RCC 7860 (cell line): ENCODE data around the gene SAG.

Source experiments
- DNase-seq: peaks from one replicate; pipeline ENCODE4 v3.0.0-alpha.2; 2015; ENCODE audit warnings: low spot score
- FAIRE-seq: peaks from 2 replicates; lab custom pipeline; 2012; peaks lifted over from hg19 to GRCh38; lab: Jason Lieb, UNC

SAG gene

DNA sequence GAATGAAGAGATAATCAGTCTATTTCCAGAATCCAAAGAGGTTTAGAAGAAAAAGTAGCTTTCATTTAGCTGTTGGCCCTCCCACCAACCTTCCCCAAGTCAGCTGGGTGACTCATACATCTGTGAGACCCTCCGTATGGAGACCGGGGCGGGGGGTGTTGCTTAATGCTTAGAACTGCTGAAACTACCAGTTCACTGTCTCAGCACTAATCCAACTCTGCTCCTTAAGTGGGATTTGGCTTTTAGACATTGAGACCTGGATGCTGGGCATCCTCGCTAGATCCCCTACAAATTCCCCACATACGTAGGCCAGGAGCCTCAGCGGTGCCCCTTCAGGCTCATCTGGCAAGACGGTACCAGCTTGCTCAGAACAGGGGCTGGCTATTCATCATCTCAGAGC lies at the start of gene SAG:
TSS of gene SAG (plus strand) at position 252 of the 400 bp plus-strand sequence. CDS start 1,374 bp downstream, outside the sequence.
- no peak for FAIRE-seq

GRCh38 chr2:233258211-233258610 lies 49.4 kb upstream of the SAG start:
- no peak for FAIRE-seq
- DNase-seq, result no peak

More for the DNA sequence above, at the start of gene SAG:
- DNase-seq, result no peak

GRCh38 chr2:233259730-233260129 lies 47.9 kb upstream of the SAG start:
- no peak for FAIRE-seq
- no peak for DNase-seq

DNA sequence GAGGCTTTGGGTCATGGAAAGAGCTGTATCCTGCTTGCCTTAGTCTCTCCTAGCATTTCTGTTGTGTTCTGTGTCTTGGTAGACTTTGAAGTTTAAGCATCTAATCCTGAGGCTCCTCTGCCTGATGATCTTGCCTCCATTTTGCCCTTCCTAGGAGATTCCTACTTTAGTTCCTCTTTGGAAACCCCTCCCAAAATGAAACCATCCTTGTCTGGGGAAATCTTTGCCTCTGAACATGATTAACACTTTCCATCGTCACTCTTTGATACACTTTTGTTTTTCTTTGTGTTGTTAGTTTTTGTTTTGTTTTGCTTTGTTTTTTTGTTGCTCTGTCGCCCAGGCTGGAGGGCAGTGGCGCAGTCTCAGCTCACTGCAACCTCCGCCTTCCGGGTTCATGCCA lies 47.0 kb upstream of the SAG start:
- FAIRE-seq, result no peak
- DNase-seq, result no peak

DNA sequence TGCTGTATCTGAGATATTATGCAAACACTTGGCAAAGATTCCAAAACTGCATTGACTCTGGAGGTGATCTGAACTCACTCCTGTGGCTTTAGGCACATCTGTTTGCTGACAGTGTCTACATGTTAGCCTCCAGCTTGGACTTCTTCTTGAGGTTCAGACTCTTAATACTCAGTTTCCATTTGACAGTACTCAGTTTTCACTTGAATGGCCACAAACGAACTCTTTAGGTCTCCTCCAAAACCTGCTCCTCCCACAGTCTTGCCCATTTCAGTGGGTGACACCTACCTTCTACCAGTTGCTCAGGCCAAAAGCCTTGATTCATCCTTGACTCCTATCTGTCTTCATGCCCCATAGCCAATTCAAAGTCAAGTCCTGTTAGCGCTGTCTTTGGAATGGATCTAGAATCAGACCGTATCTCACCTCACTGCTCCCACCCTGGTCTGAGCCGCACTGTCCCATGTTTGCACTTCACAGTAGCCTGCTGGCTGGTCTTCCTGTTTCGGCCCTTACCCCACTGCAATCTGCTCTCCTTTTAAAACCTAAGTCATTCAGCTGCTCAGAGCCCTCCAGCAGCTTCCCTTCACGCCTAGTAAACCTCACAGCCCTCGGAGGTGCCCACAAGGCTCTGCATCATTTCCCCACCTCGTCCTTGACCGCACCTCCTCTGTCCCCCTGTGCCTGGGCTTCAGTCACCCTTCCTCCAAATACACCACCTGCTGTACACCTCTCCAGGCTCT lies 45.6 kb upstream of the SAG start:
- FAIRE-seq (no peak), DNase-seq (no peak)

- FAIRE-seq (no peak), DNase-seq (no peak)
Measured at GRCh38 chr2:233262562-233262961, 45.1 kb upstream of the SAG start.

DNA sequence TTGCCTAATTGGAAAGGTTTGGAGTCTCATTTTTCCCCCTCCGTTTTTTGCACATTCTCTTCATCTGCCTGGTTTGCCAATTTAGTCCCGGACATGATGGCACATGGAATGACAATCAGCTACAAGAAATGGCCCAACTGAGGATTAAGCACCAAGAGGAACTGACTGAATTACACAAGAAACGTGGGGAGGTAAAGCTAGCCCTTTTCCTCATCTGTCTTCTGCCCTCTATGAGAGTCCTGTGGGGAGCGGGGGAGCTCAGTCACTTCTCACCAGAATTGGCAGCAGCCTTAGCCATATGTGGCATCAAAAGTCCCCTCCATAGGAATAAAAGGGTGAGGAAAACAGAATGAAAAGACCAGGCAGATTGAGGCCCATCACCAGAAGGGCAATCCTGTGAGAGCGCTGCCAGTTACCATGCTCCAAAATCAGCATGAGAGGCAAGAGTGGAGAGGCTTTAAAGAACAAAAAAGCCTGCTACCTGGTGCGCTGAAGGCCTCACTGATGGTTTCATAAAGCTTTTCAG lies 44.5 kb upstream of the SAG start:
- no peak for DNase-seq
- no peak for FAIRE-seq

GRCh38 chr2:233264667-233265066 lies 42.9 kb upstream of the SAG start:
- no peak for DNase-seq
- no peak for FAIRE-seq

- FAIRE-seq, result peak; percentile 97
- peak; percentile 94 for DNase-seq
Measured at GRCh38 chr2:233265899-233266431, 41.7 kb upstream of the SAG start.

DNA sequence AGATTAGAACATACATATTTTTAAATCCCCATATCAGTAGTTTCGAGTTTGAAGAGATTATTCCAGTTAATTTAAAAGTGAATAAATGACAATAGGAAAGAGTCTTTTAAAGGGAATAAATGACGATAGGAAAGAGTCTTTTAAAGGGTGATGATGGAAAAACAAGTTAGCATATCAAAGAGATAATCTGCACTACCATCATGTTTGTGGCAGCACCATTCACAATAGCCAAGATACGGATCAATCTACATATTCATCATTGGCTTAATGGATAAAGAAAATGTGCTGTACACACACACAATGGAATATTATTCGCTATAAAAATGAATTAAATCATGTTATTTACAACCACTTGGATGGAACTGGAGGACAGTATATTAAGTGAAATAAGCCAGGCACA lies 41.1 kb upstream of the SAG start:
- no peak for DNase-seq
- no peak for FAIRE-seq

- FAIRE-seq (no peak), DNase-seq (no peak)
Measured at GRCh38 chr2:233267516-233268245, 39.9 kb upstream of the SAG start.

GRCh38 chr2:233270366-233270765 lies 37.2 kb upstream of the SAG start:
- FAIRE-seq (no peak), DNase-seq (no peak)

- DNase-seq, result no peak
- no peak for FAIRE-seq
Measured at GRCh38 chr2:233270951-233271350, 36.7 kb upstream of the SAG start.

DNA sequence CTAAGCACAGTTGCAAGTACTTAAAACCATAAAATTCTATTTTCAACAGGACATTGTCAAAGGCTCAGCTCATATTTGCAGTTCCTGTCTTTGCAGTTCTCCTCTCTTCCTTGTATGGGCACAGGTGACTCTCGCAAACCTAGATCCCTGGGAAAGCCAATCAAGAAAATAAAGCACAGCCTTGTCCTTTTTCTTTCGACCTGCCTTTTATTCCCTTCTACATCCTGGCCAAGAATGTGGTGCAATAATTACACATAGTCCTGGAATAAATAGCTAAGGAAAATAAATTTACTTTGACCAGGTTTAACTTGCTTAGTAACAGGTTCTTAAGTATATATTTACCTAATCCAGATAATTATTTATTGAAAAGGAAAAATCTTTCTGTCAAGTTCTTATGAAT lies 35.9 kb upstream of the SAG start:
- FAIRE-seq, result no peak
- no peak for DNase-seq

GRCh38 chr2:233273120-233273519 lies 34.5 kb upstream of the SAG start:
- DNase-seq, result no peak
- FAIRE-seq, result no peak

DNA sequence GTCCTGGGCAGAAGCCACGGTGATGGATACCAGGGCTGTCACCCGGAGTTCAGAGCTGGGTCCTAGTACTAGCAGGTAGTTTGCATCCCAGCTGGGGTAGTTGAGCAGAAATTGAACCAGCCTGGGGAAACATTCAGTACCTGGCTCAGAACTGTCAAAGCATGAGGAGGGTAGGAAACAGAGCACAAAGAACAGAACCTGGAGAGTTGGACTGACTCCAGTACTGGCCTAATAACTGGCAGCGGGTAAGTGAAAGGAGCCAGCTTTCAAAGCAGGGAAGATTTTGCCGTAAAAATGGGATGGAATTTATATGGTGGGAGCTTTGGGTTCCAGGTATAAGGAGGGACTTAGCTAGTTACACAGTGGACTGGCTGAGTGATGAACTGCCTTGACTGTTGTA lies 32.4 kb upstream of the SAG start:
- DNase-seq (no peak), FAIRE-seq (no peak)

GRCh38 chr2:233278921-233279320 lies 28.7 kb upstream of the SAG start:
- DNase-seq (no peak), FAIRE-seq (no peak)

DNA sequence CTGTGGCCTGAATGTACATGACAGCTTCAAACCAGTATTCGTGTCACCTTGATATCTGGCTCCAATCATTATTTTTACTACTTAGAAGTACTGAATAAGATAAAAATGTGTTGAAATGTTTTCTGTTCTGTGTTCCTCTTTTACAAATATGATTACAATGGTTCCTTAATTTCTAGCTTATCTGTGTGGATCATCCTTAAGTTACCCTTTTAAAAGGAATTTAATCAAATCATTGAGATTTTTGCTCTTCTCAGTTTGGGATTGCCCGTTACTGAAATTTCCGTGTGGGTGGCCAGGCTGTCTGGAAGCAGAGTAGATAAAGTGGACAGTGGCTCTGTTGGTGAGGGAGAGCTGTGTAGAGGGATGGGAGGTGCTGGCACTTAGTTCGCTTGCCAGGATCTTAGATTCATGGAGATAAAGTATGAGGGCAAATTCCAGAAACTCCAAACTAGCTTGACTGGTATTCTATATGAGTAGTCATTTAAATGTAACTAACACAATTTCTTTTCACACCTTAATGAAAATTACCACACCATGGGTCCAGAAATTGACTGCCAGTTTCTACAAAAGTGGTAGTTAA lies 27.4 kb upstream of the SAG start:
- FAIRE-seq, result no peak
- DNase-seq, result no peak

DNA sequence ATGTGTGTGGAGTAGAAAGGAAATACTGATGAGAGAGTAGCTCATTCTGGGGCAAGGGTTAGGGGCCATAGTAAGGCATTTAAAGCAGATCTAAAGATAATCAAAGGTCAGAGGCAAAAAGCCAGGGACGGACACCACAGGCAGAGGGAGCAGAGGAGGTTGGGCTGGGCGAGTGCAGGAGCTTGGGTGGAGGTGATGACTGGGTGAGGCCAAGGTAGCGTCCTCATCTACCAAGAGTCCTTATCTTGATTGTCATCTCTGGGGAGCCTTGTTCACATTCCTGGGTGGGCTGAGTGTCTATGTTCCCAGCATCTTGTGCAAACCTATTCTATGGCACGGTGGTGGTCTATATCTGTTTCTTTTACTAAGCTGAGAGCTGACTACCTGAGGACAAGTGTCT lies 26.1 kb upstream of the SAG start:
- no peak for FAIRE-seq
- no peak for DNase-seq

GRCh38 chr2:233281992-233282603 lies 25.5 kb upstream of the SAG start:
- DNase-seq, result no peak
- FAIRE-seq, result no peak

DNA sequence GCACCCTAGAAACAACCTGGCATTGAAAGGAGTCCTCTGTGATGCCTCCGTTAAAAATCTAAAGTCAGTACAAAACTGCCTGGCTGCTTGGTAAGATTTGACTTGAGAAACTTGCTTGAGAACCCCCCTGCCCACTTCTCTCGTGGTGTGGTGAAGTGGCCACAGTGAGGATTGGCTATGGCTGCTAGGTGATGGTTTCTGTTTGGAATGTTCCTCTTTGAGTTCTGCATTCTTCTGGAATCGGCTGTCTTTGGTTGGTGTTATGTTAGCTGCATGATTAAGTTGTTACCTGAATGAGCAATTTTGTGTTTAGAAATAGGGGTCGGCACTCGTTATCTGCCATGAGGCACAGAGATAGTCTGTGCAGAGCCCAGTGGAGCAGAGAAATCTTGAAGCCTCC lies 21.7 kb upstream of the SAG start:
- peak; percentile 22 for DNase-seq

More for the DNA sequence above, 21.7 kb upstream of the SAG start:
- no peak for FAIRE-seq
